Right atrium auricular region (tissue), 2 donors: Measurements from ENCODE around the gene PSORS1C2. TPM values are rescaled to one million over a fixed set of nuclear protein-coding genes. Genes with fewer than 3 reads are reported as not detected.

Experiments used
- DNase-seq: peaks from one replicate; pipeline ENCODE4 v3.0.0-alpha.2; 2019; ENCODE audit warnings: low spot score
- H3K27ac ChIP-seq, 2 donors: fragments of 200-600 bp; sonication (generic); 1 replicate in 1 of 2; 2 replicates in 1 of 2; pipeline ENCODE4 v1.5.1; 2016 to 2019
- H3K27me3 ChIP-seq, 2 donors: fragments of 200-600 bp; sonication (generic); one replicate each; pipeline versions ENCODE4 v1.5.1 to v1.6.0; 2017 to 2019
- H3K36me3 ChIP-seq: fragments of 200-600 bp; sonication (generic); one replicate; pipeline ENCODE4 v1.5.1; 2016
- H3K4me1 ChIP-seq, 2 donors: fragments of 200-600 bp; sonication (generic); one replicate each; pipeline versions ENCODE4 v1.5.1 to v1.6.0; 2017 to 2019
- H3K4me3 ChIP-seq, 2 donors: fragments of 200-600 bp; sonication (generic); 1 replicate in 1 of 2; 2 replicates in 1 of 2; pipeline ENCODE4 v1.5.1; 2017 to 2019; ENCODE audit warnings: mild to moderate bottlenecking in 1 of 2, moderate library complexity in 1 of 2
- H3K9me3 ChIP-seq, 2 donors: fragments of 200-600 bp; sonication (generic); one replicate each; pipeline ENCODE4 v1.5.1; 2019
- CTCF ChIP-seq, 2 donors: fragments of 200-600 bp; sonication (generic); IDR thresholded peaks; one replicate each; pipeline ENCODE4 v1.5.1; 2019; ENCODE audit warnings: antibody characterized with exemption in 2 of 2
- total RNA-seq, 2 donors: library from RNA; depleted of rRNA; stranded (reverse); fragments of >200 nt; gene quantifications; one replicate each; pipeline ENCODE4 v1.1.0, GENCODE V29; 2016

The PSORS1C2 gene
- total RNA-seq, 2 donors from 2014 or later, result not detected

DNA sequence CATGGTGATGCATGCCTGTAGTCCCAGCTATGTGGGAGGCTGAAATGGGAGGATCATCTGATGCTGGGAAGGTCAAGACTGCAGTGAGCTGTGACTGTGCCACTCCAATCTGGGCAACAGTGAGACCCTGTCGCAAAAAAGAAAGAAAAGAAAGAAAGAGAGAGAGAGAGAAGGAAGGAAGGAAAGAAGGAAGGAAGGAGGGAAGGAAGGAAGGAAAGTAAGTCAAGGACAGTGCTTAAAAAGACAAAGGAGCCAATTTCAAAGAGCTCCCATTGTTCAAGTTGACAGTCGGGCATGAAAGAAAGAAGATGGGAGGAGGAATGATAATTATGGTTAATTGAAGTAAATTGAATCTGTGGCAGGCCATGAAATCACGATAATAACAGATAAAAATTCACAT, 42.7 kb downstream of the PSORS1C2 start:
- DNase-seq, result no peak
- H3K36me3 ChIP-seq, result no peaks in the 10 kb centered on the region
- TF ChIP-seq CTCF (IDR thresholded peaks at IDR 0.05), result no peak

GRCh38 chr6:31094389-31094881, 44.4 kb downstream of the PSORS1C2 start:
- Histone ChIP-seq H3K4me3 (no peak overlapping the region), H3K27ac (no peak overlapping the region), H3K27me3 (no peaks in the 10 kb centered on the region), H3K36me3 (no peaks in the 10 kb centered on the region), H3K9me3 (no peaks in the 10 kb centered on the region), H3K4me1 (peaks cover 0 to 12% of the 10 kb centered on the region in 2 donors)
- no peak for DNase-seq
- no peak for TF ChIP-seq CTCF (IDR thresholded peaks at IDR 0.05)

More for the DNA sequence above, 42.7 kb downstream of the PSORS1C2 start:
- H3K4me1 ChIP-seq, result peaks cover 0 to 12% of the 10 kb centered on the region in 2 donors
- H3K9me3 ChIP-seq, result no peaks in the 10 kb centered on the region
- H3K27ac ChIP-seq, result no peak overlapping the region
- H3K27me3 ChIP-seq, result no peaks in the 10 kb centered on the region
- no peak overlapping the region for H3K4me3 ChIP-seq

- Histone ChIP-seq H3K9me3 (no peaks in the 10 kb centered on the region), H3K36me3 (no peaks in the 10 kb centered on the region), H3K4me1 (peaks cover 0 to 12% of the 10 kb centered on the region in 2 donors), H3K27me3 (no peaks in the 10 kb centered on the region), H3K4me3 (no peak overlapping the region), H3K27ac (no peak overlapping the region)
- DNase-seq, result no peak
- no peak for TF ChIP-seq CTCF (IDR thresholded peaks at IDR 0.05)
Measured at GRCh38 chr6:31092769-31093505, 45.9 kb downstream of the PSORS1C2 start.

GRCh38 chr6:31092238-31092637, 46.6 kb downstream of the PSORS1C2 start:
- Histone ChIP-seq H3K9me3 (no peaks in the 10 kb centered on the region), H3K4me3 (no peak overlapping the region), H3K27me3 (no peaks in the 10 kb centered on the region), H3K36me3 (no peaks in the 10 kb centered on the region), H3K4me1 (peaks cover 0 to 14% of the 10 kb centered on the region in 2 donors), H3K27ac (no peak overlapping the region)
- no peak for DNase-seq
- TF ChIP-seq CTCF (IDR thresholded peaks at IDR 0.05), result no peak

DNA sequence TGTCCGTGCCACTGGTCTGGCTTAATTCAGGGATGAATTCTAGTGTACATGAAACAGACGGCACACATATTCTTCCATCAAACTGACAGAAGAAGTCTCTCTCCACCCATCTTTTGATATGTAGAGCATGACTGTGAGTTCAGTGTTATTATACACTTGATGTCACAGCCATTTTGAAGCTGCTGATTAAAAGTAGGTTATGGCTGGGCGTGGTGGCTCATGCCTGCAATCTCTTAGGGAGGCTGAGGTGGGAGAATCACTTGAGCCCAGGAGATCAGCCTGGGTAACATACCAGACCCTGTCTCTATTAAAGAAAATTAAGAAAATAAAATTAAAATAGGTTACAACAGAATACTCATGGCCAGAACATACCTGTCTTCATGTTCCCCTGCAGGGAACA, 47.2 kb downstream of the PSORS1C2 start:
- Histone ChIP-seq H3K4me3 (no peak overlapping the region), H3K27me3 (no peaks in the 10 kb centered on the region), H3K36me3 (no peaks in the 10 kb centered on the region), H3K4me1 (peaks cover 0 to 19% of the 10 kb centered on the region in 2 donors), H3K27ac (no peak overlapping the region), H3K9me3 (no peaks in the 10 kb centered on the region)
- DNase-seq, result no peak
- TF ChIP-seq CTCF (IDR thresholded peaks at IDR 0.05), result no peak
